NT2/D1 (cell line): ENCODE data around the gene PARK7.

ENCODE experiments used
- SUZ12 ChIP-seq: IDR thresholded peaks from 2 replicates; pipeline ENCODE4 v1.6.1; 2011; ENCODE audit not compliant: insufficient read length, insufficient read depth; ENCODE audit errors: extremely low read depth
- YY1 ChIP-seq: IDR thresholded peaks from 2 replicates; pipeline ENCODE4 v1.6.1; 2011; ENCODE audit not compliant: insufficient read length, insufficient read depth
- ZNF274 ChIP-seq: IDR thresholded peaks from 2 replicates; pipeline ENCODE4 v1.6.1; 2011; ENCODE audit warnings: mild to moderate bottlenecking, low read depth, low read length

DNA sequence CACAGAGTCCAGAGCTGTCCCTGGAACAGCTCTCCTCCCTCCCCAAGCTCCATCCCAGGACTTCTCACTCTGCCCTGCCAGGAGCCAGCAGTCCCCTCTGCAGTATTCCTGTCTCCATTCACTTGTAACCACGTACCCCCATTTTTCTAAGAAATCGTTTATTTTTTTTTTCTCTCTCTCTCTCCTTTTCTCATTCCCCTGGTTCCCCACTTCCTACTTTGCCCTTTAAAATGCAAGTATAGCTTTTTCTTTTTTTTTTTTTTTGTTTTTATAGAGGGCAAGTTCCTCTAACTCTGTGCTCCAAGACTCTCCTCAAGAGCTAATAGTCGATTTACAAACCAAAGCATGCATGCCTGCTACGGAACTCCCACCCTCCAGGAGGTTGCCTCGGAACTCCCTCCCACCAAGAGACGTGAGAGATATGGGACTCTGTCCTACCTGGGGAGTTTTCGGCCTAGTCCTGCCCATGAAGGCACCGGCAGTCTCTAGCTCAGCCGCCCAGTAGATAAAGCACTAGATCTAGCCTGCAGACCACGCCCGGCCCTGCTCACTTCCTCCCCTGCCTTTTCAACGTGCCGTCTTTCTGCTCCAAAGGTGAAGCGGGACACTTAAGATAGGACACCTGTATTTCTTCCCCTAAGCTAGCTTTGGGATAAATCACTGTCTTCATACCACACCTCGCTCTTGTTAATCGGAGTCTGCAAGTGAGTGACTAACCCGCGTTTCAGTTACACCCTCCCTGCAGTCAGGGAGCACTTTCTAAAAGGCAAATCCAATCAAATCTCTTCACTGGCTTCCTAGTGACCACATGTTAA, 48.6 kb upstream of the PARK7 start:
- TF ChIP-seq SUZ12 (no peak), ZNF274 (no peak), YY1 (no peak)
